ENCODE data around the gene PNLDC1. TPM values are rescaled to one million over a fixed set of nuclear protein-coding genes. Genes with fewer than 3 reads are reported as not detected.

The PNLDC1 gene
- total and polyA plus RNA-seq, 9 of the 15 experiments (the other 6 are each of a cell fraction or from before 2014, with no cell fraction given), result 0.12 TPM; not detected in 8

- TF ChIP-seq ZBTB8A (IDR thresholded peaks at IDR 0.05; ENCODE audit: partially characterized antibody) (no peak), HDAC2 (IDR thresholded peaks at IDR 0.05) (peak; percentile 14), SIN3A (IDR thresholded peaks at IDR 0.05; ENCODE audit: borderline replicate concordance in 2 of 2, control insufficient read depth in 1 of 2, low read depth in 2 of 2, low read length in 2 of 2) (peak; percentile 63 to 85; a peak in 3 of 4 replicates), SMARCA5 (IDR thresholded peaks at IDR 0.05) (0 out of 2 replicates have a peak, but pooled peaks have one; percentile 25), POU5F1 (IDR thresholded peaks at IDR 0.05; ENCODE audit: borderline replicate concordance, low read depth, low read length, partially characterized antibody) (no peak), COPS2 (conservative IDR thresholded peaks at IDR 0.05) (no peak), USF2 (CRISPR knock-in tag; IDR thresholded peaks at IDR 0.05) (no peak), CHD2 (IDR thresholded peaks at IDR 0.05; ENCODE audit: low read depth, low read length) (peak; percentile 17; the same call in 1 of the 2 replicates), ZNF561 (CRISPR knock-in tag; conservative IDR thresholded peaks at IDR 0.05) (0 out of 2 replicates have a peak, but pooled peaks have one; percentile 47), MYC (IDR thresholded peaks at IDR 0.05; ENCODE audit: low read depth, low read length) (peak; percentile 83), MYC (CRISPR knock-in tag; IDR thresholded peaks at IDR 0.05; ENCODE audit: borderline replicate concordance, low read depth) (peak; percentile 58; the same call in 1 of the 2 replicates), ZFP36 (IDR thresholded peaks at IDR 0.05; ENCODE audit: low read depth, low read length, partially characterized antibody) (no peak), ZNF232 (CRISPR knock-in tag; IDR thresholded peaks at IDR 0.05) (no peak), ZKSCAN1 (IDR thresholded peaks at IDR 0.05; ENCODE audit: low read depth, low read length) (no peak), PHF20 (IDR thresholded peaks at IDR 0.05; ENCODE audit: partially characterized antibody) (peak; percentile 77), ZNF644 (tag; IDR thresholded peaks at IDR 0.05; ENCODE audit: low read depth) (peak; percentile 65; the same call in 1 of the 2 replicates), PRPF4 (IDR thresholded peaks at IDR 0.05; ENCODE audit: insufficient read depth, low read depth, low read length, poor library complexity, severe bottlenecking) (no peak), MAX (CRISPR knock-in tag; IDR thresholded peaks at IDR 0.05) (peak; percentile 39; the same call in 1 of the 2 replicates), NR2F6 (CRISPR knock-in tag; IDR thresholded peaks at IDR 0.05) (peak; percentile 89), GATAD2A (IDR thresholded peaks at IDR 0.05) (no peak), ETS1 (conservative IDR thresholded peaks at IDR 0.05; ENCODE audit: control insufficient read depth, low read depth, low read length) (peak; percentile 83), ZNF778 (CRISPR knock-in tag; IDR thresholded peaks at IDR 0.05) (no peak), KDM4B (IDR thresholded peaks at IDR 0.05; ENCODE audit: borderline replicate concordance in 2 of 2, low read depth in 1 of 2) (peak in 1 of 2 experiments; percentile 61; a peak in 1 of 4 replicates), L3MBTL2 (IDR thresholded peaks at IDR 0.05) (peak; percentile 47; the same call in 1 of the 2 replicates), ZC3H11A (IDR thresholded peaks at IDR 0.05; ENCODE audit: low read depth, low read length) (no peak), TCFL5 (CRISPR knock-in tag; conservative IDR thresholded peaks at IDR 0.05) (no peak), KLF16 (IDR thresholded peaks at IDR 0.05) (no peak), NR2C2 (CRISPR knock-in tag; IDR thresholded peaks at IDR 0.05) (peak; percentile 23; the same call in 1 of the 2 replicates), NR2C2 (tag; IDR thresholded peaks at IDR 0.05) (no peak)
These were observed 10.5 kb upstream of the PNLDC1 start, which contains the start of gene TCP1 (continued) for GRCh38 chr6:159789377-159790148.
